ENCODE results near the gene ZFAND2B. TPM values are rescaled to one million over a fixed set of nuclear protein-coding genes. Genes with fewer than 3 reads are reported as not detected.

Gene ZFAND2B
- total RNA-seq, 1 experiment from 2014 or later, result 16.4 TPM

- Histone ChIP-seq H2AFZ (ENCODE audit: low read length) (no peak within 1 kb of the TSS), H3K9me3 (ENCODE audit: control insufficient read depth, low read depth, low read length) (no peaks in the 10 kb centered on the region), H3K27me3 (ENCODE audit: insufficient read depth, low read length) (no peaks in the 10 kb centered on the region), H3K14ac (ENCODE audit: insufficient read depth, low read length) (peak within 1 kb of the TSS; percentile 87), H3K56ac (ENCODE audit: insufficient read length, low read depth, low read length) (no peak within 1 kb of the TSS), H3K79me1 (ENCODE audit: insufficient read depth, low read depth, low read length, poor library complexity, severe bottlenecking) (no peaks in the 10 kb centered on the region), H3K4ac (ENCODE audit: low read depth, low read length) (no peak within 1 kb of the TSS), H3K4me1 (ENCODE audit: insufficient read depth, low read length) (no peaks in the 10 kb centered on the region), H3K18ac (ENCODE audit: insufficient read length, low read depth, low read length) (peak within 1 kb of the TSS; percentile 95), H4K20me1 (ENCODE audit: control insufficient read depth, insufficient read depth, insufficient read length) (no peaks in the 10 kb centered on the region), H2BK5ac (ENCODE audit: insufficient read length, low read length) (no peak within 1 kb of the TSS), H2BK15ac (ENCODE audit: low read depth, low read length) (no peak within 1 kb of the TSS), H3K23me2 (ENCODE audit: insufficient read length, low read depth, low read length, poor library complexity, severe bottlenecking) (peaks cover 7% of the 10 kb centered on the region), H3K79me2 (ENCODE audit: insufficient read depth, low read length) (no peaks in the 10 kb centered on the region), H4K8ac (replicated peaks; ENCODE audit: insufficient read length, low read depth, low read length) (no peak within 1 kb of the TSS), H3T11ph (ENCODE audit: low read length) (no peak within 1 kb of the TSS), H4K5ac (ENCODE audit: insufficient read length, low read depth, low read length) (no peak within 1 kb of the TSS), H4K91ac (ENCODE audit: insufficient read length, low read depth, low read length) (no peak within 1 kb of the TSS), H3K23ac (ENCODE audit: insufficient read length, low read depth, low read length) (no peak within 1 kb of the TSS), H2BK20ac (ENCODE audit: low read depth, low read length, poor library complexity, severe bottlenecking) (no peak within 1 kb of the TSS), H3K4me2 (ENCODE audit: insufficient read depth, insufficient read length, low read length) (peak within 1 kb of the TSS; percentile 75), H2BK12ac (ENCODE audit: insufficient read length, low read depth, low read length) (no peak within 1 kb of the TSS), H2AK5ac (ENCODE audit: insufficient read length, low read length) (no peak within 1 kb of the TSS), H2BK120ac (ENCODE audit: low read depth, low read length, poor library complexity, severe bottlenecking) (peak within 1 kb of the TSS; percentile 6), H3K27ac (ENCODE audit: insufficient read length, low read depth, low read length) (no peak within 1 kb of the TSS), H3K9ac (ENCODE audit: extremely low read depth, insufficient read length, low read length) (peak within 1 kb of the TSS; percentile 72)
- H3K4me1 Mint-ChIP-seq, result peaks cover 19 to 23% of the 10 kb centered on the region in 2 experiments
- peak; percentile 94 for DNase-seq
- TF ChIP-seq CTCF (conservative IDR thresholded peaks at IDR 0.05), result no peak
- H3K9me3 Mint-ChIP-seq, result no peaks in the 10 kb centered on the region
- peaks cover 3% of the 10 kb centered on the region; the same call in 1 of the 2 replicates for H3K27me3 Mint-ChIP-seq (ENCODE audit: low read depth)
- H3K36me3 Mint-ChIP-seq (ENCODE audit: insufficient read depth in 1 of 3, low read depth in 3 of 3), result peaks cover 29 to 59% (median 57%) of the 10 kb centered on the region in 3 experiments
- H3K4me3 Mint-ChIP-seq, result peak within 1 kb of the TSS; percentile 85 to 91
- peak within 1 kb of the TSS; percentile 66 to 97 (median 79); a peak in 5 of 7 replicates for H3K27ac Mint-ChIP-seq
- no CpG with 5 or more reads among the region's 71 CpGs for WGBS (ENCODE audit: extremely low coverage, insufficient read length, low lambda C conversion rate)
Observed at GRCh38 chr2:219218732-219219701, 12.4 kb downstream of the ZFAND2B start, which contains the start of gene ABCB6. ABCB6 (minus strand) TSS chr2:219218958; CDS start chr2:219218673, 285 bp downstream.
